Type B pancreatic cell (in vitro differentiated cells): ENCODE results near the gene SRGAP3. TPM values are rescaled to one million over a fixed set of nuclear protein-coding genes. Genes with fewer than 3 reads are reported as not detected.

Experiments
- DNase-seq: peaks from one replicate; pipeline ENCODE4 v3.0.0; 2021; ENCODE audit warnings: mixed read lengths; ENCODE audit not compliant: unreplicated experiment; ENCODE audit errors: extremely low spot score
- H3K27ac Mint-ChIP-seq: 2 replicates; pipeline ENCODE4 v1.8.0; 2021; ENCODE audit warnings: mild to moderate bottlenecking, mixed read lengths
- H3K27me3 Mint-ChIP-seq: 2 replicates; pipeline ENCODE4 v1.8.0; 2021; ENCODE audit warnings: mixed read lengths
- H3K36me3 Mint-ChIP-seq: 2 replicates; pipeline ENCODE4 v1.8.0; 2021; ENCODE audit warnings: mixed read lengths
- H3K4me1 Mint-ChIP-seq: one replicate; pipeline ENCODE4 v1.8.0; 2021; ENCODE audit warnings: mixed read lengths; ENCODE audit not compliant: unreplicated experiment
- H3K4me3 Mint-ChIP-seq: 2 replicates; pipeline ENCODE4 v1.8.0; 2021; ENCODE audit warnings: mild to moderate bottlenecking, mixed read lengths
- H3K9me3 Mint-ChIP-seq: 2 replicates; pipeline ENCODE4 v1.8.0; 2021; ENCODE audit warnings: mixed read lengths
- CTCF ChIP-seq: fragments of 200-600 bp; sonication (generic); conservative IDR thresholded peaks from 2 replicates; pipeline ENCODE4 v1.5.0; 2021; ENCODE audit warnings: antibody characterized with exemption, mild to moderate bottlenecking
- total RNA-seq: library from RNA; stranded (reverse); gene quantifications from 2 replicates; pipeline ENCODE4 v1.2.1, GENCODE V29; 2021; ENCODE audit warnings: low replicate concordance

The SRGAP3 gene
- total RNA-seq, 1 donor from 2014 or later: 41.7 TPM

GRCh38 chr3:9231006-9231405 is 18.4 kb downstream of the SRGAP3 start:
- no peak for TF ChIP-seq CTCF
- Mint-ChIP-seq H3K4me3 (no peak overlapping the region), H3K27me3 (no peaks in the 10 kb centered on the region), H3K9me3 (no peaks in the 10 kb centered on the region), H3K36me3 (peaks cover 18% of the 10 kb centered on the region), H3K4me1 (peaks cover 33% of the 10 kb centered on the region), H3K27ac (no peak overlapping the region)
- no peak for DNase-seq

DNA sequence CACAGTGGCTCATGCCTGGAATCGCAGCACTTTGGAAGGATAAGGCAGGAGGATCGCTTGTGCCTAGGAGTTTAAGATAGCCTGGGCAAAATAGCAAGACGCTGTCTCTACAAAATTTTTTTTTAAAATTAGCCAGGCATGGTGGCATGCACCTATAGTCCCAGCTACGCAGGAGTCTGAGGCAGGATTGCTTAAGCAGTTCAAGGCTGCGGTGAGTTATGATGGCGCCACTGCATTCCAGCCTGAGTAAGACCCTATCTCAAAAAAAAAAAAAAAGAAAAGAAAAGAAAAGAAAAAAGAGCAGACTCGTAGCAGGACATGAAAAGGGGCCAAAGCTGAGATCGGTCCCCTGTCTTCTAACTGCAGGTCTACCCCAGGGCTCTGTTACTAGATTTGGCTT is 18.9 kb downstream of the SRGAP3 start:
- Mint-ChIP-seq H3K9me3 (no peaks in the 10 kb centered on the region), H3K27me3 (no peaks in the 10 kb centered on the region), H3K4me1 (peaks cover 33% of the 10 kb centered on the region), H3K36me3 (peaks cover 14% of the 10 kb centered on the region), H3K4me3 (no peak overlapping the region), H3K27ac (no peak overlapping the region)
- no peak for DNase-seq
- TF ChIP-seq CTCF: no peak

GRCh38 chr3:9229879-9230278 is 19.6 kb downstream of the SRGAP3 start:
- Mint-ChIP-seq H3K9me3 (no peaks in the 10 kb centered on the region), H3K4me3 (no peak overlapping the region), H3K4me1 (peaks cover 31% of the 10 kb centered on the region), H3K27me3 (no peaks in the 10 kb centered on the region), H3K27ac (no peak overlapping the region), H3K36me3 (peaks cover 10% of the 10 kb centered on the region)
- no peak for TF ChIP-seq CTCF
- no peak for DNase-seq

DNA sequence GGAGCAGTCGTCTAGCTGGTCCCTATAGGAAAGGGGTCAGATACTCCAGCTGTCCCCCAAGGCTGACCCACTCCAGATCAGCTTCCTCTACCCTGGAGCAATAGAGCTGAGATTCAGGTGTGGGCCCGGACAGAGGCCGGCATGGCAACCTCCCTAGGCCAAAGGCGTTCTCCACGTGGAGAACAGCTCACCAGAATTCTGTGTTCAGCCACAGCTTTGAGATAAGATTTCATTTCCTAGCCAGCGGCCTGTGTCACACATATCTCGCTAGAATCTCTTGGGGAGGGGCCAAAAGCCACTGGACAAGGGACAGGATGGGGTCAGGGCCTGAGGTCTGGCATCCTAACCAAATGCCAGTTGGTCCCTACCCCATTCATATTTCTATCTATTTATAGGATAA is 20.1 kb downstream of the SRGAP3 start:
- peaks cover 31% of the 10 kb centered on the region for H3K4me1 Mint-ChIP-seq
- no peaks in the 10 kb centered on the region for H3K27me3 Mint-ChIP-seq
- TF ChIP-seq CTCF: no peak
- H3K27ac Mint-ChIP-seq: no peak overlapping the region
- no peaks in the 10 kb centered on the region for H3K9me3 Mint-ChIP-seq
- peaks cover 5% of the 10 kb centered on the region for H3K36me3 Mint-ChIP-seq
- no peak for DNase-seq
- H3K4me3 Mint-ChIP-seq: no peak overlapping the region

- DNase-seq: no peak
- Mint-ChIP-seq H3K4me1 (peaks cover 35% of the 10 kb centered on the region), H3K27ac (no peak overlapping the region), H3K9me3 (peaks cover 3% of the 10 kb centered on the region), H3K27me3 (no peaks in the 10 kb centered on the region), H3K4me3 (no peak overlapping the region), H3K36me3 (peaks cover 4% of the 10 kb centered on the region)
- no peak for TF ChIP-seq CTCF
Observed at GRCh38 chr3:9226326-9226725, 23.1 kb downstream of the SRGAP3 start.

- H3K4me3 Mint-ChIP-seq: no peak overlapping the region
- no peak for TF ChIP-seq CTCF
- no peaks in the 10 kb centered on the region for H3K27me3 Mint-ChIP-seq
- H3K9me3 Mint-ChIP-seq: peaks cover 3% of the 10 kb centered on the region
- peaks cover 32% of the 10 kb centered on the region for H3K4me1 Mint-ChIP-seq
- no peak overlapping the region for H3K27ac Mint-ChIP-seq
- H3K36me3 Mint-ChIP-seq: peaks cover 4% of the 10 kb centered on the region
- DNase-seq: no peak
Observed at GRCh38 chr3:9225268-9225667, 24.2 kb downstream of the SRGAP3 start.
